ENCODE measurements around the gene YWHAG.

DNA sequence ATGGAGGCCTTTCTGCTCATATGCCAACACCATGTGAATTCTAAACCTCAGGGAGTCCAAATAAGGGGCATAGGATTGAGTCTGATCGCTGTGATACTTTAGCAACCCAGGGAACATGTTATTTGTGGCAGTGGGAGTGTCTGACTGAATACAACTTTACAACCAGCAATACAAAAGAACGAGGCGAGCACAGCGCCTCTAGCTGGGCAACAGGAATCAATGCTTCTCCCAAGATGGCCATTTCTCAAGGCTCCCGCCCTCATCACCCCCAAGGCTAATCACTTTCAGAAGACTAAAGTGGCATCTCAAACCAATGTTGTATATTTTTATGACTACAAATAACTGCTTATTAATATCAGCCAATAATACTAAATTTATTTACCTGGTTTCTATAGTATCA lies 28.1 kb downstream of the YWHAG start:
- TF ChIP-seq, protein P1, sequence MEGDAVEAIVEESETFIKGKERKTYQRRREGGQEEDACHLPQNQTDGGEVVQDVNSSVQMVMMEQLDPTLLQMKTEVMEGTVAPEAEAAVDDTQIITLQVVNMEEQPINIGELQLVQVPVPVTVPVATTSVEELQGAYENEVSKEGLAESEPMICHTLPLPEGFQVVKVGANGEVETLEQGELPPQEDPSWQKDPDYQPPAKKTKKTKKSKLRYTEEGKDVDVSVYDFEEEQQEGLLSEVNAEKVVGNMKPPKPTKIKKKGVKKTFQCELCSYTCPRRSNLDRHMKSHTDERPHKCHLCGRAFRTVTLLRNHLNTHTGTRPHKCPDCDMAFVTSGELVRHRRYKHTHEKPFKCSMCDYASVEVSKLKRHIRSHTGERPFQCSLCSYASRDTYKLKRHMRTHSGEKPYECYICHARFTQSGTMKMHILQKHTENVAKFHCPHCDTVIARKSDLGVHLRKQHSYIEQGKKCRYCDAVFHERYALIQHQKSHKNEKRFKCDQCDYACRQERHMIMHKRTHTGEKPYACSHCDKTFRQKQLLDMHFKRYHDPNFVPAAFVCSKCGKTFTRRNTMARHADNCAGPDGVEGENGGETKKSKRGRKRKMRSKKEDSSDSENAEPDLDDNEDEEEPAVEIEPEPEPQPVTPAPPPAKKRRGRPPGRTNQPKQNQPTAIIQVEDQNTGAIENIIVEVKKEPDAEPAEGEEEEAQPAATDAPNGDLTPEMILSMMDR (conservative IDR thresholded peaks at IDR 0.05; ENCODE audit: low read length), result peak; percentile 48
- no peak for TF ChIP-seq EZH2phosphoT487 (IDR thresholded peaks at IDR 0.05; ENCODE audit: borderline replicate concordance)
